Endothelial cell of umbilical vein (primary cell): Measurements from ENCODE around the gene TRPM3. TPM values are rescaled to one million over a fixed set of nuclear protein-coding genes. Genes with fewer than 3 reads are reported as not detected.

ENCODE experiments used
- BruUV-seq: library from RNA; stranded (reverse); fragments of 400-500 nt; replicated peaks from 2 replicates; lab custom pipeline; 2021; lab: Mats Ljungman, UMichigan
- CTCF ChIA-PET: fragments of 300-600, 350-600 bp; sonication (Branson Sonifier 250); formaldehyde crosslinking; loops from one replicate; lab custom pipeline; 2021; ENCODE audit warnings: antibody characterized with exemption, inconsistent platforms; lab: Charles Lee
- POLR2A ChIA-PET: fragments of 300-600, 350-600 bp; sonication (Branson Sonifier 250); formaldehyde crosslinking; loops from one replicate; lab custom pipeline; 2021; ENCODE audit warnings: antibody characterized with exemption, inconsistent platforms; lab: Charles Lee
- DNase-seq: peaks from one replicate; pipeline ENCODE4 v3.0.0-alpha.2; 2011; ENCODE audit warnings: low read depth, low spot score
- FAIRE-seq: peaks from 2 replicates; lab custom pipeline; 2011; peaks lifted over from hg19 to GRCh38; lab: Jason Lieb, UNC
- H2AFZ ChIP-seq: 2 replicates; pipeline ENCODE4 v1.6.0; 2012; ENCODE audit warnings: low read depth, low read length, control low read depth, inconsistent platforms
- H3K27ac ChIP-seq: 2 replicates; pipeline ENCODE4 v1.5.1; 2011; ENCODE audit warnings: low read depth, mild to moderate bottlenecking, control low read depth, low read length, moderate library complexity; ENCODE audit not compliant: insufficient read depth
- H3K27me3 ChIP-seq, 2 experiments: 2 replicates each; pipeline versions ENCODE4 v1.6.0 to v1.6.1; 2011; ENCODE audit warnings: low read length in 2 of 2, mixed read lengths in 1 of 2; ENCODE audit not compliant: control insufficient read depth in 2 of 2, insufficient read depth in 2 of 2
- H3K36me3 ChIP-seq, 2 experiments: 2 replicates in 1 of 2; 3 replicates in 1 of 2; pipeline ENCODE4 v1.5.1; 2011; ENCODE audit warnings: low read length in 2 of 2, mild to moderate bottlenecking in 1 of 2, moderate library complexity in 1 of 2; ENCODE audit not compliant: control insufficient read depth in 2 of 2, insufficient read depth in 2 of 2; ENCODE audit errors: extremely low read depth in 1 of 2
- H3K4me1 ChIP-seq: 3 replicates; pipeline ENCODE4 v1.5.1; 2011; ENCODE audit warnings: mild to moderate bottlenecking, low read length; ENCODE audit not compliant: control insufficient read depth, insufficient read depth; ENCODE audit errors: extremely low read depth
- H3K4me2 ChIP-seq: 2 replicates; pipeline ENCODE4 v1.6.1; 2011; ENCODE audit warnings: low read length, control low read depth, mixed read lengths; ENCODE audit not compliant: insufficient read depth
- H3K4me3 ChIP-seq, 3 experiments: fragments of 200-600 bp in 1 of 3; sonication (generic), shearing (Covaris generic) in 1 of 3; replicated peaks in 1 of 3; 2 replicates each; pipeline ENCODE4 v1.5.1; 2011 to 2016; ENCODE audit warnings: control low read depth in 3 of 3, low read length in 3 of 3, mild to moderate bottlenecking in 2 of 3, inconsistent platforms in 1 of 3, low read depth in 1 of 3, moderate library complexity in 1 of 3; ENCODE audit not compliant: insufficient read depth in 1 of 3
- H3K79me2 ChIP-seq: 2 replicates; pipeline ENCODE4 v1.6.0; 2012; ENCODE audit warnings: low read length, inconsistent platforms; ENCODE audit not compliant: control insufficient read depth, insufficient read depth
- H3K9ac ChIP-seq: replicated peaks from 2 replicates; pipeline ENCODE3; 2011; ENCODE audit warnings: low read length, control low read depth; ENCODE audit not compliant: insufficient read depth; ENCODE audit errors: extremely low read depth
- H3K9me1 ChIP-seq: replicated peaks from 3 replicates; pipeline ENCODE4 v1.6.0; 2011; ENCODE audit warnings: mild to moderate bottlenecking, low read length; ENCODE audit not compliant: control insufficient read depth, insufficient read depth; ENCODE audit errors: extremely low read depth
- H3K9me3 ChIP-seq: replicated peaks from 2 replicates; pipeline ENCODE4 v1.5.1; 2012; ENCODE audit warnings: low read length, inconsistent platforms; ENCODE audit not compliant: control insufficient read depth, insufficient read depth
- H4K20me1 ChIP-seq: replicated peaks from 2 replicates; pipeline ENCODE3; 2011; ENCODE audit warnings: mild to moderate bottlenecking, low read length; ENCODE audit not compliant: control insufficient read depth, insufficient read depth; ENCODE audit errors: extremely low read depth
- CTCF ChIP-seq, 2 donors: IDR thresholded peaks; 1 replicate in 1 of 2; 2 replicates in 1 of 2; pipeline ENCODE4 v1.5.1; 2011; ENCODE audit warnings: low read length in 2 of 2, mild to moderate bottlenecking in 2 of 2, moderate library complexity in 2 of 2, control low read depth in 1 of 2, inconsistent platforms in 1 of 2, low read depth in 1 of 2; ENCODE audit not compliant: insufficient read depth in 1 of 2; ENCODE audit errors: extremely low read depth in 1 of 2
- EZH2 ChIP-seq: IDR thresholded peaks from 2 replicates; pipeline ENCODE4 v1.6.1; 2012; ENCODE audit warnings: borderline replicate concordance, low read depth, mild to moderate bottlenecking, moderate library complexity, low read length, inconsistent platforms; ENCODE audit not compliant: severe bottlenecking
- FOS ChIP-seq: IDR thresholded peaks from 2 replicates; pipeline ENCODE4 v1.6.1; 2011; ENCODE audit warnings: mild to moderate bottlenecking, low read length, moderate library complexity, borderline replicate concordance; ENCODE audit not compliant: insufficient read depth
- GATA2 ChIP-seq: IDR thresholded peaks from 2 replicates; pipeline ENCODE4 v1.7.0; 2011; ENCODE audit warnings: low read depth, mild to moderate bottlenecking, moderate library complexity, mixed read lengths, low read length; ENCODE audit not compliant: insufficient read length, insufficient read depth
- JUN ChIP-seq: IDR thresholded peaks from 2 replicates; pipeline ENCODE4 v1.6.1; 2011; ENCODE audit warnings: borderline replicate concordance, low read depth; ENCODE audit not compliant: insufficient read length, insufficient read depth
- MYC ChIP-seq: IDR thresholded peaks from one replicate; pipeline ENCODE4 v1.6.1; 2011; ENCODE audit warnings: mild to moderate bottlenecking, low read depth, low read length
- POLR2A ChIP-seq: IDR thresholded peaks from 2 replicates; pipeline ENCODE4 v1.6.1; 2012; ENCODE audit warnings: low read depth, mild to moderate bottlenecking, control low read depth, low read length
- POLR2AphosphoS5 ChIP-seq: IDR thresholded peaks from 2 replicates; pipeline ENCODE4 v1.6.1; 2012; ENCODE audit warnings: low read depth, mild to moderate bottlenecking, control low read depth, low read length, moderate library complexity; ENCODE audit not compliant: insufficient read depth
- dilution Hi-C: fragments of 300-500 bp; cut with MboI; formaldehyde crosslinking; loops from one replicate; pipeline ENCODE4 v1.15.0; 2019; ENCODE audit warnings: low sequenced_read_pairs; ENCODE audit not compliant: extremely low pct_ligation_motif_present
- intact Hi-C: fragments of 100-400 bp; cut with micrococcal nuclease; formaldehyde crosslinking; loops from one replicate; pipeline ENCODE4 v1.10.0; 2022
- polyA plus RNA-seq, 4 experiments: library from polyadenylated mRNA; depleted of rRNA in 3 of 4; stranded (reverse) in 3 of 4; unstranded in 1 of 4; fragments of >200 nt; gene quantifications; 2 replicates each; pipeline versions ENCODE4 v1.2.1 to v1.2.3, GENCODE V29; 2011 to 2012; ENCODE audit warnings: missing spikeins in 1 of 4
- total RNA-seq: library from RNA; stranded (reverse); gene quantifications from 2 replicates; pipeline ENCODE4 v1.2.3, GENCODE V29; 2021
- TF ChIP-seq, protein P1 (sequence below): IDR thresholded peaks from 2 replicates; pipeline ENCODE4 v1.6.1; 2011; ENCODE audit not compliant: insufficient read depth, insufficient read length

TRPM3 gene
- total and polyA plus RNA-seq, 2 donors (not counting 3 experiments of a cell fraction or from before 2014, with no cell fraction given) = 0.17 to 0.33 TPM

- H3K4me3 ChIP-seq = no peak overlapping the region
- no TSS peak for BruUV-seq
- CTCF ChIA-PET = interaction anchor here (1.0 kb wide), 1 partner anchor 18 kb away, joined by 3 read pairs; no protein-coding TSS in a partner anchor
- H3K79me2 ChIP-seq = no peaks in the 10 kb centered on the region
- FAIRE-seq (no peak), DNase-seq (no peak)
- H3K9me3 ChIP-seq = no peaks in the 10 kb centered on the region
- H3K9me1 ChIP-seq = no peaks in the 10 kb centered on the region
- H3K27ac ChIP-seq = no peak overlapping the region
- H3K36me3 ChIP-seq = no peaks in the 10 kb centered on the region
- no peak overlapping the region for H3K4me2 ChIP-seq
- H3K27me3 ChIP-seq = no peaks in the 10 kb centered on the region
- H3K4me1 ChIP-seq = peaks cover 2% of the 10 kb centered on the region
- no peak overlapping the region for H3K9ac ChIP-seq
- intact Hi-C loops (no loop called here), dilution Hi-C loops (no loop called here)
- H2AFZ ChIP-seq = no peak overlapping the region
- no peak for TF ChIP-seq GATA2
- TF ChIP-seq EZH2 = no peak
- TF ChIP-seq POLR2A = no peak
- TF ChIP-seq POLR2AphosphoS5 = no peak
- no peak for TF ChIP-seq JUN
- no peak for TF ChIP-seq MYC
- TF ChIP-seq FOS = no peak
- TF ChIP-seq CTCF (IDR thresholded peaks at IDR 0.05; ENCODE audit: extremely low read depth in 1 of 2, insufficient read depth in 1 of 2, low read depth in 1 of 2, low read length in 2 of 2) = no peak
- TF ChIP-seq, protein P1, sequence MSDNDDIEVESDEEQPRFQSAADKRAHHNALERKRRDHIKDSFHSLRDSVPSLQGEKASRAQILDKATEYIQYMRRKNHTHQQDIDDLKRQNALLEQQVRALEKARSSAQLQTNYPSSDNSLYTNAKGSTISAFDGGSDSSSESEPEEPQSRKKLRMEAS = no peak
- POLR2A ChIA-PET = no interaction called here
- H4K20me1 ChIP-seq = no peaks in the 10 kb centered on the region
These were observed 233.6 kb downstream of the TRPM3 start for GRCh38 chr9:70887826-70888225.
